ENCODE data around the gene OGDH.
"Not testable (repeated sequence)": the region's sequence is repeated elsewhere in the genome, so short reads cannot be mapped to it uniquely, and the experiment has no call there.

OGDH gene

DNA sequence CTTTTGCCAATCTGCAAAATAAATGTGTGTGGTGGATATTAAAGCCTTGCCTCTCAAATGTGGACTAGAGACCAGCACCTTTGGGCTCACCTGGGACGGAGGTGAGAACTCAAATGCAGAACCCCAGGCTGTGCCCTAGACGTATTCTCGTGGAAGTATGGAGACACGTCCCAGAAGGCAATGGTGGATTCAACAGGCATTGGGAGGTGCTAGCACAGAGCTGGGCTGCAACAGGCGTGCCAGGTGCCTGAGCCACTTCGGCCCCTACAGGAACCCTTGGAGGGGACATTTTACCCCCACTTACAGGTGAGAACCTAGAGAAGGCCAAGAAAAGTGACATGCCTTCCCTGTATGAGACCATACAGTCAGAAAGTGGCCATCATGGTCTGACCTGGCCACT lies 44.9 kb upstream of the OGDH start:
- Histone ChIP-seq H3K4me2 (ENCODE audit: low read depth, low read length) (no peak overlapping the region), H4K20me1 (ENCODE audit: insufficient read depth, low read length) (no peaks in the 10 kb centered on the region), H3K9me2 (replicated peaks; ENCODE audit: insufficient read depth, low read length) (no peaks in the 10 kb centered on the region), H3K4me3 (ENCODE audit: low read length) (no peak overlapping the region), H3K79me2 (ENCODE audit: low read length) (0 out of 2 replicates have a peak, but pooled peaks cover 6% of the 10 kb centered on the region), H3K4me1 (ENCODE audit: low read length) (no peaks in the 10 kb centered on the region), H3K36me3 (replicated peaks; ENCODE audit: insufficient read depth, low read length) (no peaks in the 10 kb centered on the region), H3K27ac (ENCODE audit: low read length) (no peak overlapping the region), H3K27me3 (replicated peaks; ENCODE audit: insufficient read depth, low read length) (no peaks in the 10 kb centered on the region), H3K9me3 (replicated peaks; ENCODE audit: insufficient read depth, low read length) (no peaks in the 10 kb centered on the region), H3F3A (ENCODE audit: insufficient read depth, low read length) (peaks cover 4% of the 10 kb centered on the region; the same call in 1 of the 2 replicates), H2AFZ (ENCODE audit: low read length) (no peak overlapping the region), H3K9ac (ENCODE audit: low read length) (no peak overlapping the region)
- no peak for TF ChIP-seq EZH2phosphoT487 (IDR thresholded peaks at IDR 0.05; ENCODE audit: low read length)
- TF ChIP-seq, protein P1, sequence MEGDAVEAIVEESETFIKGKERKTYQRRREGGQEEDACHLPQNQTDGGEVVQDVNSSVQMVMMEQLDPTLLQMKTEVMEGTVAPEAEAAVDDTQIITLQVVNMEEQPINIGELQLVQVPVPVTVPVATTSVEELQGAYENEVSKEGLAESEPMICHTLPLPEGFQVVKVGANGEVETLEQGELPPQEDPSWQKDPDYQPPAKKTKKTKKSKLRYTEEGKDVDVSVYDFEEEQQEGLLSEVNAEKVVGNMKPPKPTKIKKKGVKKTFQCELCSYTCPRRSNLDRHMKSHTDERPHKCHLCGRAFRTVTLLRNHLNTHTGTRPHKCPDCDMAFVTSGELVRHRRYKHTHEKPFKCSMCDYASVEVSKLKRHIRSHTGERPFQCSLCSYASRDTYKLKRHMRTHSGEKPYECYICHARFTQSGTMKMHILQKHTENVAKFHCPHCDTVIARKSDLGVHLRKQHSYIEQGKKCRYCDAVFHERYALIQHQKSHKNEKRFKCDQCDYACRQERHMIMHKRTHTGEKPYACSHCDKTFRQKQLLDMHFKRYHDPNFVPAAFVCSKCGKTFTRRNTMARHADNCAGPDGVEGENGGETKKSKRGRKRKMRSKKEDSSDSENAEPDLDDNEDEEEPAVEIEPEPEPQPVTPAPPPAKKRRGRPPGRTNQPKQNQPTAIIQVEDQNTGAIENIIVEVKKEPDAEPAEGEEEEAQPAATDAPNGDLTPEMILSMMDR (IDR thresholded peaks at IDR 0.05; ENCODE audit: low read length) = no peak
- TF ChIP-seq EZH2 (optimal IDR thresholded peaks at IDR 0.05; ENCODE audit: low read depth, low read length) = no peak
- no peak for DNase-seq

DNA sequence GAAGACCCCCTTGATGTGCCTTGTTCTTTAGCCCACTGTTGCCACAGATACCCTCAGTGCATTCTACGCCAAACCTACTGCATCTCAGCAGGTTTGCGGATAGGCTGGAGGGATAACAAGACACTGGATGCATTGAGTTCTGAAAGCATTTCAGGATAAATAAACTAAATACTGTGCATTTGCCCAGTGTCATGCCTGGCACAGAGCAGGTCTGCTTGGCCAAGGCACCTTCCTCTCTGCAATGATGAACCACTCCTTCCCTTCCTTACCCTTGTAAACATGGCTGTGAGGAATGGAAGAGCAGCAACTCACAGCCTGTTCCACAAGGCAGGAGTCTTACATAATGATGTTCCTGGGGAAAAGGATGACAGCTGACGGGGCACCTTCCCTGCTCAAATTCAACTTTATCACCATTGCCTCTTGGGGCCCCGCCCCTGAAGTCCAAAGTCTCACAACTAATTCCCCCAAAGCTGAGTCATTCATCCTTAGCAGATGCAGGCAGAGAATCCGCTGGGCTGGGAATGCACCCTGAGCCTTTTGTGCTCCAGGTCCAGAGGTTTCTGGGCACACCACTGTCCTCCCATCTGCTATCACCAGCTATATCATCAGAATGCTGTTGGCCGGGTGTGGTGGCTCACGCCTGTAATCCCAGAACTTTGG lies 44.3 kb upstream of the OGDH start:
- Histone ChIP-seq H3K79me2 (ENCODE audit: low read length) (0 out of 2 replicates have a peak, but pooled peaks cover 6% of the 10 kb centered on the region), H3K36me3 (replicated peaks; ENCODE audit: insufficient read depth, low read length) (no peaks in the 10 kb centered on the region), H3K4me2 (ENCODE audit: low read depth, low read length) (no peak overlapping the region), H2AFZ (ENCODE audit: low read length) (no peak overlapping the region), H3F3A (ENCODE audit: insufficient read depth, low read length) (peaks cover 7% of the 10 kb centered on the region; the same call in 1 of the 2 replicates), H3K27ac (ENCODE audit: low read length) (no peak overlapping the region), H3K4me3 (ENCODE audit: low read length) (no peak overlapping the region), H3K9ac (ENCODE audit: low read length) (no peak overlapping the region), H3K27me3 (replicated peaks; ENCODE audit: insufficient read depth, low read length) (no peaks in the 10 kb centered on the region), H3K4me1 (ENCODE audit: low read length) (no peaks in the 10 kb centered on the region), H4K20me1 (ENCODE audit: insufficient read depth, low read length) (no peaks in the 10 kb centered on the region), H3K9me3 (replicated peaks; ENCODE audit: insufficient read depth, low read length) (no peaks in the 10 kb centered on the region), H3K9me2 (replicated peaks; ENCODE audit: insufficient read depth, low read length) (no peaks in the 10 kb centered on the region)
- DNase-seq = no peak
- TF ChIP-seq EZH2 (optimal IDR thresholded peaks at IDR 0.05; ENCODE audit: low read depth, low read length) = no peak
- TF ChIP-seq, protein P1 (IDR thresholded peaks at IDR 0.05; ENCODE audit: low read length) = no peak
- no peak for TF ChIP-seq EZH2phosphoT487 (IDR thresholded peaks at IDR 0.05; ENCODE audit: low read length)

DNA sequence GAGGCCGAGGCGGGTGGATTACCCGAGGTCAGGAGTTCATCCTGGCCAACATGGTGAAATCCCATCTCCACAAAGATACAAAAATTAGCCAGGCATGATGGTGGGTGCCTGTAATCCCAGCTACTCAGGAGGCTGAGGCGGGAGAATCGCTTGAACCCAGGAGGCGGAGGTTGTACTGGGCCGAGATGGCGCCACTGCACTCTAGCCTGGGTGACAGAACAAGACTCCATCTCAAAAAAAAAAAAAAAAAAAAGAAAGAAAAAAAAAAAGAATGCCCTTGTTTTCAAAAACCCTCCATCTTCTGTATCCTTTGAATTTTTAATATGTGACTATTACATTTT lies 43.8 kb upstream of the OGDH start:
- H3F3A ChIP-seq (ENCODE audit: insufficient read depth, low read length) = not testable (repeated sequence)

DNA sequence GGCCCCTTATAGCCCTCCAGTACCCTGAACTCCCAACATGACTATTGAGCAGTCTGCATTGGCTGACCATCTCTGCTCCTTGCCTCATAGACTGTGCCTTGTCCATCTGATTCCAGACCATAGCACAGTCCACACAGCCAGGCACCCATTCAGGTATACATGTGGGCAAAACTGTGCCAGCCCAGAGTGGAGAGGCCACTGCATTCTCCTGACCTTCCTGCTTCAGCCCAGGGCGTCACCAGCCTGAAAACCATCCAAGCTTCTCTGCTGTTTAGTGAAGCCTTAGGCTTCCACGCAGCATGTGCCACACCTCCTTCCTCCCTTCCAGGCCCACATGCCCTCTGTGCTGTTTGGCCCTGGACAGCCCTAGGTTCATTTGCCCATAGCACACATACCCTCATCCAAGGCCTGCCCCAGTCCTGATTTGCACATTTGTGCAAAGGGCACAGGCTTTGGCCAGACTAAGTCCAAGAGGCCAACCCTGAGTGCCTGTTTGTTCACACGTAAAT lies 43.2 kb upstream of the OGDH start:
- Histone ChIP-seq H4K20me1 (ENCODE audit: insufficient read depth, low read length) (no peaks in the 10 kb centered on the region), H3K79me2 (ENCODE audit: low read length) (0 out of 2 replicates have a peak, but pooled peaks cover 6% of the 10 kb centered on the region), H3K4me1 (ENCODE audit: low read length) (no peaks in the 10 kb centered on the region), H3F3A (ENCODE audit: insufficient read depth, low read length) (peaks cover 16% of the 10 kb centered on the region; the same call in 1 of the 2 replicates), H3K27ac (ENCODE audit: low read length) (no peak overlapping the region), H3K9ac (ENCODE audit: low read length) (no peak overlapping the region), H3K4me2 (ENCODE audit: low read depth, low read length) (no peak overlapping the region), H2AFZ (ENCODE audit: low read length) (no peak overlapping the region), H3K36me3 (replicated peaks; ENCODE audit: insufficient read depth, low read length) (peaks cover 5% of the 10 kb centered on the region; the same call in 1 of the 2 replicates), H3K9me2 (replicated peaks; ENCODE audit: insufficient read depth, low read length) (no peaks in the 10 kb centered on the region), H3K4me3 (ENCODE audit: low read length) (no peak overlapping the region), H3K27me3 (replicated peaks; ENCODE audit: insufficient read depth, low read length) (no peaks in the 10 kb centered on the region), H3K9me3 (replicated peaks; ENCODE audit: insufficient read depth, low read length) (no peaks in the 10 kb centered on the region)
- TF ChIP-seq, protein P1 (IDR thresholded peaks at IDR 0.05; ENCODE audit: low read length) = no peak
- TF ChIP-seq EZH2phosphoT487 (IDR thresholded peaks at IDR 0.05; ENCODE audit: low read length) = no peak
- TF ChIP-seq EZH2 (optimal IDR thresholded peaks at IDR 0.05; ENCODE audit: low read depth, low read length) = no peak
- no peak for DNase-seq

More for the DNA sequence above, 43.8 kb upstream of the OGDH start:
- H3K27me3 ChIP-seq (replicated peaks; ENCODE audit: insufficient read depth, low read length); H3K79me2 ChIP-seq (ENCODE audit: low read length); H3K9me3 ChIP-seq (replicated peaks; ENCODE audit: insufficient read depth, low read length); H3K9ac ChIP-seq (ENCODE audit: low read length); H3K4me2 ChIP-seq (ENCODE audit: low read depth, low read length); H3K4me1 ChIP-seq (ENCODE audit: low read length); H3K36me3 ChIP-seq (replicated peaks; ENCODE audit: insufficient read depth, low read length); DNase-seq; H3K9me2 ChIP-seq (replicated peaks; ENCODE audit: insufficient read depth, low read length); H4K20me1 ChIP-seq (ENCODE audit: insufficient read depth, low read length); H2AFZ ChIP-seq (ENCODE audit: low read length); H3K4me3 ChIP-seq (ENCODE audit: low read length); H3K27ac ChIP-seq (ENCODE audit: low read length): not testable (repeated sequence)
